A549 (cell line): Measurements from ENCODE around the gene PLEKHH1. TPM values are rescaled to one million over a fixed set of nuclear protein-coding genes. Genes with fewer than 3 reads are reported as not detected.

Source experiments
- ATAC-seq, 2 experiments: fragments of 200-7000 bp in 1 of 2; fragments of >200 bp in 1 of 2; cut with Nextera tagmentation in 1 of 2; cut with Tn5 transposase in 1 of 2; 3 replicates each; pipeline versions ENCODE4 v1.8.0 to v1.9.1; 2018 to 2020; ENCODE audit warnings: mild to moderate bottlenecking in 1 of 2, moderate library complexity in 1 of 2
- CTCF ChIA-PET: fragments of 300-600 bp; sonication (Branson Sonifier 250); formaldehyde crosslinking; extraction: SDS; loops from one replicate; lab custom pipeline; 2021; ENCODE audit warnings: antibody characterized with exemption, inconsistent platforms; lab: Yijun Ruan, JAX
- POLR2A ChIA-PET: fragments of 350-600 bp; formaldehyde crosslinking; extraction: SDS; loops from one replicate; lab custom pipeline; 2021; ENCODE audit warnings: antibody characterized with exemption, inconsistent platforms; lab: Yijun Ruan, JAX
- DNase-seq, 2 experiments: peaks; one replicate each; pipeline versions ENCODE4 v3.0.0 to v3.0.0-alpha.2; 2011 to 2016; ENCODE audit warnings: low read depth in 1 of 2, low spot score in 1 of 2
- FAIRE-seq: peaks from 2 replicates; lab custom pipeline; 2011; peaks lifted over from hg19 to GRCh38; lab: Jason Lieb, UNC
- H3K27ac ChIP-seq, 2 experiments: fragments of >200 bp; sonication (Bioruptor Twin); formaldehyde crosslinking; 3 replicates each; pipeline ENCODE4 v1.5.1; 2016 to 2017
- H3K4me1 ChIP-seq: fragments of >200 bp; sonication (Bioruptor Twin); formaldehyde crosslinking; 3 replicates; pipeline ENCODE4 v1.6.1; 2016
- H3K4me2 ChIP-seq: fragments of >200 bp; sonication (Bioruptor Twin); formaldehyde crosslinking; 3 replicates; pipeline ENCODE4 v1.6.1; 2016
- H3K4me3 ChIP-seq: fragments of >200 bp; sonication (Bioruptor Twin); formaldehyde crosslinking; 3 replicates; pipeline ENCODE4 v1.5.1; 2016
- H3K9me3 ChIP-seq: fragments of >200 bp; sonication (Bioruptor Twin); formaldehyde crosslinking; 3 replicates; pipeline ENCODE4 v1.6.1; 2016
- BHLHE40 ChIP-seq: IDR thresholded peaks from 2 replicates; pipeline ENCODE4 v1.6.1; 2012; ENCODE audit warnings: low read depth, low read length, inconsistent platforms
- CBX8 ChIP-seq: fragments of 200-600 bp; sonication (generic); IDR thresholded peaks from 2 replicates; pipeline ENCODE4 v1.6.1; 2016
- CEBPB ChIP-seq, 2 experiments: fragments of >200 bp in 1 of 2; sonication (Bioruptor Twin) in 1 of 2; formaldehyde crosslinking in 1 of 2; IDR thresholded peaks; 2 replicates each; pipeline ENCODE4 v1.6.1; 2012 to 2016
- CHD4 ChIP-seq: fragments of 200-600 bp; sonication (generic); IDR thresholded peaks from 2 replicates; pipeline ENCODE4 v1.6.1; 2016; ENCODE audit warnings: antibody characterized with exemption, mild to moderate bottlenecking, borderline replicate concordance
- EHF ChIP-seq: fragments of 250-450 bp; sonication (Bioruptor Pico); IDR thresholded peaks from 2 replicates; pipeline ENCODE4 v1.5.0; 2020; ENCODE audit warnings: mild to moderate bottlenecking
- EHMT2 ChIP-seq: fragments of 200-600 bp; sonication (generic); IDR thresholded peaks from 2 replicates; pipeline ENCODE4 v1.6.1; 2016; ENCODE audit warnings: antibody characterized with exemption, low read depth, mild to moderate bottlenecking, moderate library complexity
- EP300 ChIP-seq, 2 experiments: fragments of >200 bp; sonication (Bioruptor Twin); formaldehyde crosslinking; IDR thresholded peaks; 2 replicates in 1 of 2; 3 replicates in 1 of 2; pipeline ENCODE4 v1.6.1; 2016 to 2017
- FOXS1 ChIP-seq: fragments of 250-450 bp; sonication (Bioruptor Pico); IDR thresholded peaks from 2 replicates; pipeline ENCODE4 v1.5.0; 2020; ENCODE audit warnings: mild to moderate bottlenecking, moderate library complexity
- HEYL ChIP-seq: fragments of 250-450 bp; sonication (Bioruptor Pico); IDR thresholded peaks from 2 replicates; pipeline ENCODE4 v1.8.0; 2021; ENCODE audit warnings: mild to moderate bottlenecking, moderate library complexity
- HOXB5 ChIP-seq: fragments of 250-450 bp; sonication (Bioruptor Pico); IDR thresholded peaks from 2 replicates; pipeline ENCODE4 v1.5.0; 2020; ENCODE audit warnings: mild to moderate bottlenecking, moderate library complexity
- JUNB ChIP-seq: fragments of >200 bp; sonication (Bioruptor Twin); formaldehyde crosslinking; IDR thresholded peaks from 2 replicates; pipeline ENCODE4 v1.6.1; 2016
- MYC ChIP-seq: IDR thresholded peaks from 2 replicates; pipeline ENCODE4 v1.6.1; 2012; ENCODE audit warnings: mild to moderate bottlenecking, inconsistent platforms, low read length, improper control_type of control experiment, borderline replicate concordance
- NPAS2 ChIP-seq: fragments of 250-450 bp; sonication (Bioruptor Pico); IDR thresholded peaks from 2 replicates; pipeline ENCODE4 v1.8.0; 2022; ENCODE audit warnings: mild to moderate bottlenecking, moderate library complexity, borderline replicate concordance
- NR3C1 ChIP-seq: fragments of >200 bp; sonication (Bioruptor Twin); formaldehyde crosslinking; IDR thresholded peaks from 3 replicates; pipeline ENCODE4 v1.6.1; 2017
- PHF8 ChIP-seq: fragments of 200-600 bp; sonication (generic); IDR thresholded peaks from 2 replicates; pipeline ENCODE4 v1.6.1; 2016; ENCODE audit warnings: low read depth, mild to moderate bottlenecking, antibody characterized with exemption, moderate library complexity, borderline replicate concordance
- RARB ChIP-seq: fragments of 250-450 bp; sonication (Bioruptor Pico); IDR thresholded peaks from 2 replicates; pipeline ENCODE4 v1.8.0; 2021; ENCODE audit warnings: mild to moderate bottlenecking, moderate library complexity
- RCOR1 ChIP-seq: fragments of 150-350 bp; IDR thresholded peaks from 2 replicates; pipeline ENCODE4 v1.6.1; 2014; ENCODE audit warnings: antibody characterized with exemption, low read length, low read depth
- RNF2 ChIP-seq: fragments of 200-600 bp; sonication (generic); IDR thresholded peaks from 2 replicates; pipeline ENCODE4 v1.6.1; 2016; ENCODE audit warnings: low read depth, mild to moderate bottlenecking, antibody characterized with exemption, moderate library complexity, borderline replicate concordance
- TFCP2L1 ChIP-seq: fragments of 250-450 bp; sonication (Bioruptor Pico); IDR thresholded peaks from 2 replicates; pipeline ENCODE4 v1.5.0; 2021; ENCODE audit warnings: mild to moderate bottlenecking
- ZC3H11A ChIP-seq: fragments of 450-650 bp; IDR thresholded peaks from 2 replicates; pipeline ENCODE4 v1.6.1; 2014; ENCODE audit warnings: antibody characterized with exemption, mild to moderate bottlenecking
- ZNF302 ChIP-seq: fragments of 250-450 bp; sonication (Bioruptor Pico); IDR thresholded peaks from 2 replicates; pipeline ENCODE4 v1.9.0; 2021; ENCODE audit warnings: inconsistent platforms, mild to moderate bottlenecking, moderate library complexity
- ZSCAN20 ChIP-seq: fragments of 250-450 bp; sonication (Bioruptor Pico); IDR thresholded peaks from 2 replicates; pipeline ENCODE4 v1.8.0; 2022; ENCODE audit warnings: mild to moderate bottlenecking, moderate library complexity
- WGBS: methylation state at CpG from one replicate; pipeline ENCODE4 v1.1.6; 2017; ENCODE audit errors: missing lambda C conversion rate; 5-methylcytosine and 5-hydroxymethylcytosine counted together
- polyA plus RNA-seq, 4 experiments: library from polyadenylated mRNA; depleted of rRNA in 3 of 4; stranded (reverse); fragments of >200 nt; fragmentation: RNase III in 1 of 4; extraction: RNeasy Plus Mini Kit Qiagen cat#74134 plus additional on column Dnase treatment in 1 of 4; gene quantifications; 2 replicates in 3 of 4; 3 replicates in 1 of 4; pipeline ENCODE4 v1.2.3, GENCODE V29; 2011 to 2017
- TF ChIP-seq, protein P1 (sequence below): fragments of 200-600 bp; sonication (generic); IDR thresholded peaks from 2 replicates; pipeline ENCODE4 v1.6.1; 2016; ENCODE audit warnings: antibody characterized with exemption, mild to moderate bottlenecking, moderate library complexity
- TF ChIP-seq, protein P2 (sequence below): fragments of 450-650 bp; IDR thresholded peaks from 2 replicates; pipeline ENCODE4 v1.6.1; 2014; ENCODE audit warnings: antibody characterized with exemption
- TF ChIP-seq, protein P3 (sequence below): fragments of >200 bp; sonication (Bioruptor Twin); formaldehyde crosslinking; IDR thresholded peaks from 3 replicates; pipeline ENCODE4 v1.5.1; 2016
- TF ChIP-seq, protein P4 (sequence below): fragments of 250-450 bp; sonication (Bioruptor Pico); IDR thresholded peaks from 2 replicates; pipeline ENCODE4 v1.5.0; 2021; ENCODE audit warnings: mild to moderate bottlenecking, moderate library complexity, borderline replicate concordance
- TF ChIP-seq, protein P5 (sequence below): fragments of >200 bp; sonication (Bioruptor Twin); formaldehyde crosslinking; IDR thresholded peaks from 3 replicates; pipeline ENCODE4 v1.6.1; 2016

Gene PLEKHH1
- polyA plus RNA-seq, 2 of the 4 experiments (the other 2 are of a cell fraction): 3.5 to 5.1 TPM

DNA sequence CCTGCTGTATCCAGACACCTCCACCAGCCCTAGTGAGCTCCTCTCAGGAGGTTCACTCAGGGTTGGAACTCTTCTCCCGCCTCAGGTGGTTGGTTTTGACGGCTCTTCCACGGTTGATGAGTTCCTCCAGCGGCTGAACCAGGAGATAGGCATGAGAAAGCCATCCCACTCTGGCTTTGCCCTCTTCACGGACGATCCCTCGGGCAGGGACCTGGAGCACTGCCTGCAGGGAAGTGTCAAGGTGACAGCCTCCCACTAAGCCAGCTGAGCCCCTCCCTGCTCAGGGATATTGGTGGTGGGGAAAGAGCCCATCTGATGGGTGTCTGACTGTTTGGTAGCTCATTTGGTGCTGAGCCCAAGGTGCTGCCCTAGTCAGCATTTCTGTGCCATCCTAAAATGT is 46.5 kb downstream of the PLEKHH1 start:
- no peak overlapping the region for H3K4me3 ChIP-seq
- FAIRE-seq (no peak), DNase-seq (no peak), ATAC-seq (no peak)
- WGBS: 86% methylated on average over 7 of the region's 7 CpGs
- no peak overlapping the region for H3K4me2 ChIP-seq
- POLR2A ChIA-PET: no interaction called here
- no peaks in the 10 kb centered on the region for H3K9me3 ChIP-seq
- no peak overlapping the region for H3K27ac ChIP-seq
- TF ChIP-seq EHMT2: no peak
- no peak for TF ChIP-seq CHD4
- no peak for TF ChIP-seq NPAS2 (CRISPR knock-in tag)
- TF ChIP-seq HOXB5 (CRISPR knock-in tag): no peak
- TF ChIP-seq MYC: no peak
- TF ChIP-seq ZC3H11A: no peak
- TF ChIP-seq RNF2: no peak
- no peak for TF ChIP-seq ZSCAN20 (CRISPR knock-in tag)
- no peak for TF ChIP-seq CBX8
- TF ChIP-seq RCOR1: no peak
- no peak for TF ChIP-seq HEYL (CRISPR knock-in tag)
- TF ChIP-seq EHF (CRISPR knock-in tag): no peak
- TF ChIP-seq, protein P1, sequence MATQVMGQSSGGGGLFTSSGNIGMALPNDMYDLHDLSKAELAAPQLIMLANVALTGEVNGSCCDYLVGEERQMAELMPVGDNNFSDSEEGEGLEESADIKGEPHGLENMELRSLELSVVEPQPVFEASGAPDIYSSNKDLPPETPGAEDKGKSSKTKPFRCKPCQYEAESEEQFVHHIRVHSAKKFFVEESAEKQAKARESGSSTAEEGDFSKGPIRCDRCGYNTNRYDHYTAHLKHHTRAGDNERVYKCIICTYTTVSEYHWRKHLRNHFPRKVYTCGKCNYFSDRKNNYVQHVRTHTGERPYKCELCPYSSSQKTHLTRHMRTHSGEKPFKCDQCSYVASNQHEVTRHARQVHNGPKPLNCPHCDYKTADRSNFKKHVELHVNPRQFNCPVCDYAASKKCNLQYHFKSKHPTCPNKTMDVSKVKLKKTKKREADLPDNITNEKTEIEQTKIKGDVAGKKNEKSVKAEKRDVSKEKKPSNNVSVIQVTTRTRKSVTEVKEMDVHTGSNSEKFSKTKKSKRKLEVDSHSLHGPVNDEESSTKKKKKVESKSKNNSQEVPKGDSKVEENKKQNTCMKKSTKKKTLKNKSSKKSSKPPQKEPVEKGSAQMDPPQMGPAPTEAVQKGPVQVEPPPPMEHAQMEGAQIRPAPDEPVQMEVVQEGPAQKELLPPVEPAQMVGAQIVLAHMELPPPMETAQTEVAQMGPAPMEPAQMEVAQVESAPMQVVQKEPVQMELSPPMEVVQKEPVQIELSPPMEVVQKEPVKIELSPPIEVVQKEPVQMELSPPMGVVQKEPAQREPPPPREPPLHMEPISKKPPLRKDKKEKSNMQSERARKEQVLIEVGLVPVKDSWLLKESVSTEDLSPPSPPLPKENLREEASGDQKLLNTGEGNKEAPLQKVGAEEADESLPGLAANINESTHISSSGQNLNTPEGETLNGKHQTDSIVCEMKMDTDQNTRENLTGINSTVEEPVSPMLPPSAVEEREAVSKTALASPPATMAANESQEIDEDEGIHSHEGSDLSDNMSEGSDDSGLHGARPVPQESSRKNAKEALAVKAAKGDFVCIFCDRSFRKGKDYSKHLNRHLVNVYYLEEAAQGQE: no peak
- TF ChIP-seq JUNB: no peak
- TF ChIP-seq, protein P2, sequence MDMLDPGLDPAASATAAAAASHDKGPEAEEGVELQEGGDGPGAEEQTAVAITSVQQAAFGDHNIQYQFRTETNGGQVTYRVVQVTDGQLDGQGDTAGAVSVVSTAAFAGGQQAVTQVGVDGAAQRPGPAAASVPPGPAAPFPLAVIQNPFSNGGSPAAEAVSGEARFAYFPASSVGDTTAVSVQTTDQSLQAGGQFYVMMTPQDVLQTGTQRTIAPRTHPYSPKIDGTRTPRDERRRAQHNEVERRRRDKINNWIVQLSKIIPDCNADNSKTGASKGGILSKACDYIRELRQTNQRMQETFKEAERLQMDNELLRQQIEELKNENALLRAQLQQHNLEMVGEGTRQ: no peak
- TF ChIP-seq FOXS1 (CRISPR knock-in tag): no peak
- TF ChIP-seq BHLHE40: no peak
- TF ChIP-seq, protein P3, sequence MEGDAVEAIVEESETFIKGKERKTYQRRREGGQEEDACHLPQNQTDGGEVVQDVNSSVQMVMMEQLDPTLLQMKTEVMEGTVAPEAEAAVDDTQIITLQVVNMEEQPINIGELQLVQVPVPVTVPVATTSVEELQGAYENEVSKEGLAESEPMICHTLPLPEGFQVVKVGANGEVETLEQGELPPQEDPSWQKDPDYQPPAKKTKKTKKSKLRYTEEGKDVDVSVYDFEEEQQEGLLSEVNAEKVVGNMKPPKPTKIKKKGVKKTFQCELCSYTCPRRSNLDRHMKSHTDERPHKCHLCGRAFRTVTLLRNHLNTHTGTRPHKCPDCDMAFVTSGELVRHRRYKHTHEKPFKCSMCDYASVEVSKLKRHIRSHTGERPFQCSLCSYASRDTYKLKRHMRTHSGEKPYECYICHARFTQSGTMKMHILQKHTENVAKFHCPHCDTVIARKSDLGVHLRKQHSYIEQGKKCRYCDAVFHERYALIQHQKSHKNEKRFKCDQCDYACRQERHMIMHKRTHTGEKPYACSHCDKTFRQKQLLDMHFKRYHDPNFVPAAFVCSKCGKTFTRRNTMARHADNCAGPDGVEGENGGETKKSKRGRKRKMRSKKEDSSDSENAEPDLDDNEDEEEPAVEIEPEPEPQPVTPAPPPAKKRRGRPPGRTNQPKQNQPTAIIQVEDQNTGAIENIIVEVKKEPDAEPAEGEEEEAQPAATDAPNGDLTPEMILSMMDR: no peak
- no peaks in the 10 kb centered on the region for H3K4me1 ChIP-seq
- CTCF ChIA-PET: interaction anchor here (0.7 to 31.9 kb wide), 9 partner anchors 9 to 156 kb away, joined by 3 to 517 read pairs (median 42); partner anchors contain the start of genes PIGH, RDH12 and VTI1B

DNA sequence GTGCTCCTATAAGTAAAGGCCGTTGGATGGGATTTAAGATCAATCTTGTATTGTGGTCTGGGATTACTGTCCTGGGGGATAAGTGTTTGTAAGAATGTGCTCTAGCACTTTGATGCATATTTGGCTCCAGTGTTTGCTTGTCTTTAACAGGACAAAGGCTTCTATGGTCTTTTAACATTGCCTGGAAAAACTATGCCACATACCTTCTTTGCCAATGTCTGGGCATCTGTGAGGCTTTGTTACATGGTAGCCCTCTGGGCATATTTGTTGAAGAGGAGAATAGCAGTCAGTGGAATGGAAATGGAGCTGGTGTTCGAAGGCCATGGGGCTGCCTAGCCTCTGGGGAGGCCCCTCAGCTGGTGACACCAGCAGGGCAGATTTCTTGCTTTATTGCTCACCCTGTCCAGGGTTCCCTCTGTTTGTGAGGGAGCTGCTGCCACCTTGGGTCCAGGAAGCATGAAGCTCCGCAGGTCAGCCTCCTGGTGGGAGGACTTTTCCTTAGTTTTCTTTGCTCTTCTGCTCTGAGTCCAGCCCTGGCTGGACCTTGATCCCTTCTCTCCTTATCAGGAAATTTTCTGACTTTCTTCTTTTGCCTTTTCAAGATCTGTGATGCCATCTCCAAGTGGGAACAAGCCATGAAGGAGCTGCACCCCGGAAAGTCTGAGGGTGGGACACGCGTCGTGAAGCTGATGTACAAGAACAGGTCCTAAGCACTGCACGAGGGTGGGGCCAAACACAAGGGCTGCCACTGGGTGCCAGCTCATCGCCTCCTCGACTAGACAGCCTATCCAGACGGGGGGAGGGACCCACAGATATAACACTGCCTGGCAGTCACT is 47.5 kb downstream of the PLEKHH1 start:
- 70% methylated on average over 11 of the region's 11 CpGs for WGBS
- POLR2A ChIA-PET: interaction anchor here (0.7 kb wide), 1 partner anchor 20 kb away, joined by 3 read pairs; the partner anchor contains the start of gene PIGH
- FAIRE-seq: no peak

More for the DNA sequence above, 47.5 kb downstream of the PLEKHH1 start:
- no peak overlapping the region for H3K27ac ChIP-seq
- no peaks in the 10 kb centered on the region for H3K9me3 ChIP-seq
- no peak overlapping the region for H3K4me3 ChIP-seq
- H3K4me1 ChIP-seq: no peaks in the 10 kb centered on the region
- ATAC-seq (peak in 1 of 2 experiments; percentile 13; a peak in 1 of 6 replicates), DNase-seq (peak in 1 of 2 experiments; percentile 16)
- H3K4me2 ChIP-seq: no peak overlapping the region
- CTCF ChIA-PET: interaction anchor here (0.6 to 31.9 kb wide), 13 partner anchors 10 to 221 kb away, joined by 3 to 517 read pairs (median 8); partner anchors contain the start of genes ATP6V1D, RDH12 and VTI1B
- no peak for TF ChIP-seq CEBPB (IDR thresholded peaks at IDR 0.05)
- no peak for TF ChIP-seq TFCP2L1 (CRISPR knock-in tag)
- TF ChIP-seq, protein P4, sequence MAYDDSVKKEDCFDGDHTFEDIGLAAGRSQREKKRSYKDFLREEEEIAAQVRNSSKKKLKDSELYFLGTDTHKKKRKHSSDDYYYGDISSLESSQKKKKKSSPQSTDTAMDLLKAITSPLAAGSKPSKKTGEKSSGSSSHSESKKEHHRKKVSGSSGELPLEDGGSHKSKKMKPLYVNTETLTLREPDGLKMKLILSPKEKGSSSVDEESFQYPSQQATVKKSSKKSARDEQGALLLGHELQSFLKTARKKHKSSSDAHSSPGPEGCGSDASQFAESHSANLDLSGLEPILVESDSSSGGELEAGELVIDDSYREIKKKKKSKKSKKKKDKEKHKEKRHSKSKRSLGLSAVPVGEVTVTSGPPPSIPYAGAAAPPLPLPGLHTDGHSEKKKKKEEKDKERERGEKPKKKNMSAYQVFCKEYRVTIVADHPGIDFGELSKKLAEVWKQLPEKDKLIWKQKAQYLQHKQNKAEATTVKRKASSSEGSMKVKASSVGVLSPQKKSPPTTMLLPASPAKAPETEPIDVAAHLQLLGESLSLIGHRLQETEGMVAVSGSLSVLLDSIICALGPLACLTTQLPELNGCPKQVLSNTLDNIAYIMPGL (CRISPR knock-in tag): no peak
- TF ChIP-seq, protein P5, sequence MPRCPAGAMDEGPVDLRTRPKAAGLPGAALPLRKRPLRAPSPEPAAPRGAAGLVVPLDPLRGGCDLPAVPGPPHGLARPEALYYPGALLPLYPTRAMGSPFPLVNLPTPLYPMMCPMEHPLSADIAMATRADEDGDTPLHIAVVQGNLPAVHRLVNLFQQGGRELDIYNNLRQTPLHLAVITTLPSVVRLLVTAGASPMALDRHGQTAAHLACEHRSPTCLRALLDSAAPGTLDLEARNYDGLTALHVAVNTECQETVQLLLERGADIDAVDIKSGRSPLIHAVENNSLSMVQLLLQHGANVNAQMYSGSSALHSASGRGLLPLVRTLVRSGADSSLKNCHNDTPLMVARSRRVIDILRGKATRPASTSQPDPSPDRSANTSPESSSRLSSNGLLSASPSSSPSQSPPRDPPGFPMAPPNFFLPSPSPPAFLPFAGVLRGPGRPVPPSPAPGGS: no peak
- no peak for TF ChIP-seq CHD4
- no peak for TF ChIP-seq EP300 (IDR thresholded peaks at IDR 0.05)
- no peak for TF ChIP-seq ZNF302
- no peak for TF ChIP-seq NR3C1
- no peak for TF ChIP-seq RARB (CRISPR knock-in tag)
- TF ChIP-seq ZSCAN20 (CRISPR knock-in tag): no peak
- no peak for TF ChIP-seq PHF8
- TF ChIP-seq ZC3H11A: no peak
- no peak for TF ChIP-seq FOXS1 (CRISPR knock-in tag)
